ENCODE data around the gene QSOX2.

QSOX2 gene

GRCh38 chr9:136233868-136234267 lies 11.7 kb downstream of the QSOX2 start:
- H3F3A ChIP-seq (ENCODE audit: low read depth) = no peaks in the 10 kb centered on the region
- H3K9ac ChIP-seq (ENCODE audit: low read depth, low read length, poor library complexity, severe bottlenecking) = peak overlapping the region; percentile 88
- H3K4me2 ChIP-seq (ENCODE audit: low read depth, low read length, poor library complexity, severe bottlenecking) = peak overlapping the region; percentile 88
- no peaks in the 10 kb centered on the region for H3K9me2 ChIP-seq (replicated peaks; ENCODE audit: low read depth, low read length)
- H3K79me2 ChIP-seq (ENCODE audit: insufficient read depth, low read length) = peaks cover 89% of the 10 kb centered on the region
- H4K20me1 ChIP-seq (ENCODE audit: insufficient read depth, low read length, poor library complexity, severe bottlenecking) = peaks cover 4% of the 10 kb centered on the region
- peaks cover 24% of the 10 kb centered on the region; the same call in 1 of the 2 replicates for H3K36me3 ChIP-seq (ENCODE audit: insufficient read depth, low read length)
- H3K27me3 ChIP-seq (ENCODE audit: insufficient read depth, low read length, poor library complexity, severe bottlenecking) = no peaks in the 10 kb centered on the region
- no peak overlapping the region for H2AFZ ChIP-seq (ENCODE audit: low read length)
- peak overlapping the region; percentile 12 for H3K4me3 ChIP-seq (ENCODE audit: low read length, poor library complexity, severe bottlenecking)
- TF ChIP-seq EZH2phosphoT487 (IDR thresholded peaks at IDR 0.05; ENCODE audit: borderline replicate concordance) (no peak), CTCF (conservative IDR thresholded peaks at IDR 0.05; ENCODE audit: low read length) (no peak)
- H3K9me3 ChIP-seq (ENCODE audit: insufficient read depth, low read depth, low read length) = no peaks in the 10 kb centered on the region
- H3K4me1 ChIP-seq (ENCODE audit: insufficient read depth, low read length, poor library complexity, severe bottlenecking) = peaks cover 56% of the 10 kb centered on the region

GRCh38 chr9:136233411-136233810 lies 12.2 kb downstream of the QSOX2 start:
- Histone ChIP-seq H3K4me1 (ENCODE audit: insufficient read depth, low read length, poor library complexity, severe bottlenecking) (peaks cover 52% of the 10 kb centered on the region), H3K36me3 (ENCODE audit: insufficient read depth, low read length) (peaks cover 24% of the 10 kb centered on the region; the same call in 1 of the 2 replicates), H3K4me2 (ENCODE audit: low read depth, low read length, poor library complexity, severe bottlenecking) (peak overlapping the region; percentile 88), H3K4me3 (ENCODE audit: low read length, poor library complexity, severe bottlenecking) (peak overlapping the region; percentile 12), H3K9me2 (replicated peaks; ENCODE audit: low read depth, low read length) (no peaks in the 10 kb centered on the region), H2AFZ (ENCODE audit: low read length) (no peak overlapping the region), H3K9me3 (ENCODE audit: insufficient read depth, low read depth, low read length) (no peaks in the 10 kb centered on the region), H3K79me2 (ENCODE audit: insufficient read depth, low read length) (peaks cover 89% of the 10 kb centered on the region), H3K27me3 (ENCODE audit: insufficient read depth, low read length, poor library complexity, severe bottlenecking) (no peaks in the 10 kb centered on the region), H4K20me1 (ENCODE audit: insufficient read depth, low read length, poor library complexity, severe bottlenecking) (peaks cover 9% of the 10 kb centered on the region), H3F3A (ENCODE audit: low read depth) (no peaks in the 10 kb centered on the region), H3K9ac (ENCODE audit: low read depth, low read length, poor library complexity, severe bottlenecking) (peak overlapping the region; percentile 88)
- no peak for TF ChIP-seq EZH2phosphoT487 (IDR thresholded peaks at IDR 0.05; ENCODE audit: borderline replicate concordance)
- TF ChIP-seq CTCF (conservative IDR thresholded peaks at IDR 0.05; ENCODE audit: low read length) = no peak

GRCh38 chr9:136232969-136233368 lies 12.6 kb downstream of the QSOX2 start:
- H2AFZ ChIP-seq (ENCODE audit: low read length) = no peak overlapping the region
- H3K36me3 ChIP-seq (ENCODE audit: insufficient read depth, low read length) = peaks cover 24% of the 10 kb centered on the region; the same call in 1 of the 2 replicates
- no peaks in the 10 kb centered on the region for H3K9me2 ChIP-seq (replicated peaks; ENCODE audit: low read depth, low read length)
- H3K27me3 ChIP-seq (ENCODE audit: insufficient read depth, low read length, poor library complexity, severe bottlenecking) = no peaks in the 10 kb centered on the region
- H3K9me3 ChIP-seq (ENCODE audit: insufficient read depth, low read depth, low read length) = no peaks in the 10 kb centered on the region
- no peak for TF ChIP-seq CTCF (conservative IDR thresholded peaks at IDR 0.05; ENCODE audit: low read length)
- no peak for TF ChIP-seq EZH2phosphoT487 (IDR thresholded peaks at IDR 0.05; ENCODE audit: borderline replicate concordance)
- H3F3A ChIP-seq (ENCODE audit: low read depth) = no peaks in the 10 kb centered on the region
- peak overlapping the region; percentile 88 for H3K9ac ChIP-seq (ENCODE audit: low read depth, low read length, poor library complexity, severe bottlenecking)
- peak overlapping the region; percentile 12 for H3K4me3 ChIP-seq (ENCODE audit: low read length, poor library complexity, severe bottlenecking)
- peaks cover 89% of the 10 kb centered on the region for H3K79me2 ChIP-seq (ENCODE audit: insufficient read depth, low read length)
- peaks cover 9% of the 10 kb centered on the region for H4K20me1 ChIP-seq (ENCODE audit: insufficient read depth, low read length, poor library complexity, severe bottlenecking)
- peaks cover 47% of the 10 kb centered on the region for H3K4me1 ChIP-seq (ENCODE audit: insufficient read depth, low read length, poor library complexity, severe bottlenecking)
- peak overlapping the region; percentile 88 for H3K4me2 ChIP-seq (ENCODE audit: low read depth, low read length, poor library complexity, severe bottlenecking)

Measured in Loucy (cell line).